Measurements from ENCODE around the gene FNTB.

- TF ChIP-seq CTCF (IDR thresholded peaks at IDR 0.05; ENCODE audit: low read depth, low read length, poor library complexity, severe bottlenecking) (no peak), EZH2phosphoT487 (IDR thresholded peaks at IDR 0.05; ENCODE audit: borderline replicate concordance, low read length) (no peak)
Measured at GRCh38 chr14:65053466-65053865, 66.8 kb downstream of the FNTB start.
